Spinal cord (tissue), 10 donors: ENCODE measurements around the gene SDHAF1. TPM values are rescaled to one million over a fixed set of nuclear protein-coding genes. Genes with fewer than 3 reads are reported as not detected.
"Not testable (repeated sequence)": the region's sequence is repeated elsewhere in the genome, so short reads cannot be mapped to it uniquely, and the experiment has no call there.

Experiments
- DNase-seq, 6 donors: peaks; one replicate each; pipeline versions ENCODE4 v3.0.0 to v3.0.0-alpha.2; 2013 to 2015; ENCODE audit warnings: low spot score in 6 of 6, low read depth in 4 of 6
- H3K27ac ChIP-seq: one replicate; pipeline ENCODE4 v1.5.1; 2013; ENCODE audit warnings: low read depth, low read length, control low read depth
- H3K27me3 ChIP-seq: one replicate; pipeline ENCODE4 v1.6.1; 2013; ENCODE audit warnings: low read length; ENCODE audit not compliant: control insufficient read depth, insufficient read depth
- H3K36me3 ChIP-seq: one replicate; pipeline ENCODE4 v1.6.1; 2013; ENCODE audit warnings: low read length; ENCODE audit not compliant: control insufficient read depth, insufficient read depth
- H3K4me1 ChIP-seq: one replicate; pipeline ENCODE4 v1.6.1; 2013; ENCODE audit warnings: low read length; ENCODE audit not compliant: control insufficient read depth, insufficient read depth
- H3K4me3 ChIP-seq: one replicate; pipeline ENCODE4 v1.5.1; 2013; ENCODE audit warnings: low read depth, low read length, control low read depth
- H3K9me3 ChIP-seq: one replicate; pipeline ENCODE4 v1.6.1; 2013; ENCODE audit warnings: low read length; ENCODE audit not compliant: control insufficient read depth, insufficient read depth
- WGBS: methylation state at CpG from one replicate; pipeline ENCODE4 v1.1.5; 2013; ENCODE audit warnings: missing lambda C conversion rate; ENCODE audit not compliant: insufficient coverage; 5-methylcytosine and 5-hydroxymethylcytosine counted together
- polyA plus RNA-seq, 2 donors: library from polyadenylated mRNA; unstranded; fragments of 120-200 nt; gene quantifications; one replicate each; pipeline ENCODE4 v1.2.1, GENCODE V29; 2013; ENCODE audit not compliant: insufficient read length in 2 of 2
- total RNA-seq, 2 donors: library from RNA; depleted of rRNA in 1 of 2; stranded (reverse); fragments of 120-200 nt in 1 of 2; fragments of >200 nt in 1 of 2; gene quantifications; one replicate each; pipeline versions ENCODE4 v1.2.3 to v1.2.4, GENCODE V29; 2013 to 2014
- donor health status: healthy.

SDHAF1 gene
- total and polyA plus RNA-seq, 4 donors: 11.4 to 27.5 (median 26.3) TPM

- peaks cover 55% of the 10 kb centered on the region for H3K36me3 ChIP-seq
- H3K27me3 ChIP-seq: no peaks in the 10 kb centered on the region
- H3K27ac ChIP-seq: no peak overlapping the region
- no peak for DNase-seq
- no peak overlapping the region for H3K4me3 ChIP-seq
- H3K9me3 ChIP-seq: no peaks in the 10 kb centered on the region
- WGBS: 76% methylated on average over 8 of the region's 10 CpGs
- peaks cover 17% of the 10 kb centered on the region for H3K4me1 ChIP-seq
Observed at GRCh38 chr19:36028313-36029041, 33.5 kb downstream of the SDHAF1 start.

- H3K27ac ChIP-seq: no peak overlapping the region
- peaks cover 20% of the 10 kb centered on the region for H3K4me1 ChIP-seq
- H3K36me3 ChIP-seq: peaks cover 45% of the 10 kb centered on the region
- H3K9me3 ChIP-seq: no peaks in the 10 kb centered on the region
- no peaks in the 10 kb centered on the region for H3K27me3 ChIP-seq
- no peak for DNase-seq
- no peak overlapping the region for H3K4me3 ChIP-seq
- WGBS: 83% methylated on average over 4 of the region's 8 CpGs
Observed at GRCh38 chr19:36030264-36031148, 35.5 kb downstream of the SDHAF1 start.

- no peak for DNase-seq
- Histone ChIP-seq H3K27ac (no peak overlapping the region), H3K4me3 (peak overlapping the region; percentile 84), H3K9me3 (no peaks in the 10 kb centered on the region), H3K27me3 (no peaks in the 10 kb centered on the region), H3K36me3 (peaks cover 42% of the 10 kb centered on the region), H3K4me1 (peaks cover 20% of the 10 kb centered on the region)
- 89% methylated on average over 6 of the region's 6 CpGs for WGBS
Observed at GRCh38 chr19:36031308-36031707, 36.3 kb downstream of the SDHAF1 start.

- Histone ChIP-seq H3K27ac (peak within 1 kb of the TSS; percentile 71), H3K36me3 (peaks cover 37% of the 10 kb centered on the region), H3K4me3 (peak within 1 kb of the TSS; percentile 84), H3K4me1 (peaks cover 20% of the 10 kb centered on the region), H3K27me3 (no peaks in the 10 kb centered on the region), H3K9me3 (no peaks in the 10 kb centered on the region)
- DNase-seq: peak; percentile 74 to 96 (median 80)
- under 1% methylated on average over 35 of the region's 51 CpGs for WGBS
Observed at GRCh38 chr19:36032251-36033104, 37.5 kb downstream of the SDHAF1 start, which contains the start of gene CLIP3. TSS of gene CLIP3 (minus strand) at chr19:36032873. CDS start at chr19:36032357, 516 bp downstream.

- 100% methylated on average over 1 of the region's 6 CpGs for WGBS
Observed at GRCh38 chr19:36040495-36040894, 45.5 kb downstream of the SDHAF1 start.

GRCh38 chr19:36041092-36041491 lies 46.1 kb downstream of the SDHAF1 start:
- not testable (repeated sequence) for H3K27me3 ChIP-seq, H3K27ac ChIP-seq, DNase-seq, H3K4me3 ChIP-seq, H3K4me1 ChIP-seq, H3K9me3 ChIP-seq
- WGBS: 89% methylated on average over 5 of the region's 6 CpGs
- peaks cover 30% of the 10 kb centered on the region for H3K36me3 ChIP-seq

More at GRCh38 chr19:36040495-36040894, 45.5 kb downstream of the SDHAF1 start:
- Histone ChIP-seq H3K4me3 (no peak overlapping the region), H3K27me3 (no peaks in the 10 kb centered on the region), H3K4me1 (no peaks in the 10 kb centered on the region), H3K36me3 (peaks cover 33% of the 10 kb centered on the region), H3K27ac (no peak overlapping the region), H3K9me3 (no peaks in the 10 kb centered on the region)
- no peak for DNase-seq

GRCh38 chr19:36041831-36042230 lies 46.8 kb downstream of the SDHAF1 start:
- peak overlapping the region; percentile 36 for H3K27ac ChIP-seq
- peaks cover 30% of the 10 kb centered on the region for H3K36me3 ChIP-seq
- no peaks in the 10 kb centered on the region for H3K9me3 ChIP-seq
- H3K4me1 ChIP-seq: no peaks in the 10 kb centered on the region
- no peak overlapping the region for H3K4me3 ChIP-seq
- H3K27me3 ChIP-seq: no peaks in the 10 kb centered on the region
- no peak for DNase-seq
- 29% methylated on average over 1 of the region's 3 CpGs for WGBS

- 88% methylated on average over 2 of the region's 2 CpGs for WGBS
- no peak overlapping the region for H3K27ac ChIP-seq
- peaks cover 15% of the 10 kb centered on the region for H3K36me3 ChIP-seq
- H3K4me1 ChIP-seq: no peaks in the 10 kb centered on the region
- no peaks in the 10 kb centered on the region for H3K27me3 ChIP-seq
- no peak overlapping the region for H3K4me3 ChIP-seq
- DNase-seq: no peak
- H3K9me3 ChIP-seq: no peaks in the 10 kb centered on the region
Observed at GRCh38 chr19:36043952-36044351, 49.0 kb downstream of the SDHAF1 start.
